Measurements from ENCODE around the gene DHRSX. TPM values are rescaled to one million over a fixed set of nuclear protein-coding genes. Genes with fewer than 3 reads are reported as not detected.

DHRSX gene
- total and polyA plus RNA-seq, 2 donors (not counting 1 experiment from before 2014, with no cell fraction given) = 18.8 to 39.0 TPM

DNA sequence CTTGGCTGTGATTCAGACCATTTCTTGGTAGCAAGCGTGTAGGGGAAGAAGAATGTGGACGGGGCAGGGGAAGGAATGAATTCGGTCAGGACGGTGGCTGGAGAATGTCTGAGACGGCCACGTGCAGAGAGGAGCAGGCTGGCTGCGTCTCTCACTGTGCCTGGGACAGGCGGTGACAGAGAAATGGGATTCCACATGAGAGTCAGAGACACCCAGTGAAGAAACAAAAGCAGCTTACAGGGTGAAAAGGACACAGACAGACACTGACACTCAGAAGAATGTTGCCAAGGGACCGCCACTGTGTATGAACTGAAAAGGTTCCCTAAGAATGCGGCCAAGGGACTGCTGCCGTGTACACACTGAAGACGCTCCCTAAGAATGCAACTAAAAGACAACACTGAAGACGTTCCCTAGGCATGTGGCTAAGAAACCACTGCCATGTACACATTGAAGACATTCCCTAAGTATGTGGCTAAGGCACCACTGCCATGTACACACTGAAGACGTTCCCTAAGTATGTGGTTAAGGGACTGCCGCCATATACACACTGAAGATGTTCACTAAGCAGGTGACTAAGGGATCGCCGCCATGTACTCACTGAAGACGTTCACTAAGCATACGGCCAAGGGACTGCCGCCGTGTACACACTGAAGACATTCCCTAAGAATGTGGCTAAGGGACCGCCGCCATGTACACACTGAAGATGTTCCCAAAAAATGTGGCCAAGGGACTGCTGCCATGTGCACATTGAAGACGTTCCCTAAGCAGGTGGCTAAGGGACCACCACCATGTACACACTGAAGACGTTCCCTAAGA is 49.1 kb downstream of the DHRSX start:
- Histone ChIP-seq H3K79me2 (ENCODE audit: control insufficient read depth, insufficient read depth, low read length) (peaks cover 40% of the 10 kb centered on the region), H3K27me3 (replicated peaks in 1 of 4; ENCODE audit: control extremely low read depth in 1 of 4, control insufficient read depth in 3 of 4, insufficient read depth in 4 of 4, low read length in 3 of 4) (no peaks in the 10 kb centered on the region), H2AFZ (ENCODE audit: insufficient read depth, low read depth, low read length, poor library complexity, severe bottlenecking) (no peak overlapping the region), H4K20me1 (ENCODE audit: control insufficient read depth, insufficient read depth, low read length, poor library complexity, severe bottlenecking) (peaks cover 18% of the 10 kb centered on the region), H3K4me3 (ENCODE audit: control extremely low read depth in 1 of 5, extremely low read depth in 1 of 5, insufficient read depth in 1 of 5, low read depth in 2 of 5, low read length in 4 of 5) (no peak overlapping the region), H3K9me3 (ENCODE audit: control extremely low read depth in 1 of 3, control insufficient read depth in 2 of 3, insufficient read depth in 1 of 3, low read length in 2 of 3) (peaks cover 0 to 10% (median 3%) of the 10 kb centered on the region in 3 donors), H3K4me1 (ENCODE audit: control insufficient read depth in 2 of 2, insufficient read depth in 2 of 2, low read length in 2 of 2) (peaks cover 0 to 13% of the 10 kb centered on the region in 2 donors), H3K4me2 (replicated peaks; ENCODE audit: low read depth, low read length, poor library complexity, severe bottlenecking) (no peak overlapping the region), H3K27ac (ENCODE audit: low read length in 2 of 2) (no peak overlapping the region), H3K9ac (ENCODE audit: low read length) (no peak overlapping the region), H3K36me3 (replicated peaks in 1 of 2; ENCODE audit: control extremely low read depth in 1 of 2, control insufficient read depth in 1 of 2, extremely low read depth in 1 of 2, insufficient read depth in 2 of 2, low read length in 1 of 2) (peaks cover 0 to 11% of the 10 kb centered on the region in 2 experiments)
- H3K27ac Mint-ChIP-seq = no peak overlapping the region
- CTCF ChIA-PET = no interaction called here
- no peak for ATAC-seq (ENCODE audit: low read depth)
- POLR2A ChIA-PET = no interaction called here
- no peaks in the 10 kb centered on the region for H3K27me3 Mint-ChIP-seq
- DNase-seq = no peak
- no peaks in the 10 kb centered on the region for H3K9me3 Mint-ChIP-seq (ENCODE audit: insufficient read depth)
- H3K4me3 Mint-ChIP-seq = no peak overlapping the region
- TF ChIP-seq, protein P1, sequence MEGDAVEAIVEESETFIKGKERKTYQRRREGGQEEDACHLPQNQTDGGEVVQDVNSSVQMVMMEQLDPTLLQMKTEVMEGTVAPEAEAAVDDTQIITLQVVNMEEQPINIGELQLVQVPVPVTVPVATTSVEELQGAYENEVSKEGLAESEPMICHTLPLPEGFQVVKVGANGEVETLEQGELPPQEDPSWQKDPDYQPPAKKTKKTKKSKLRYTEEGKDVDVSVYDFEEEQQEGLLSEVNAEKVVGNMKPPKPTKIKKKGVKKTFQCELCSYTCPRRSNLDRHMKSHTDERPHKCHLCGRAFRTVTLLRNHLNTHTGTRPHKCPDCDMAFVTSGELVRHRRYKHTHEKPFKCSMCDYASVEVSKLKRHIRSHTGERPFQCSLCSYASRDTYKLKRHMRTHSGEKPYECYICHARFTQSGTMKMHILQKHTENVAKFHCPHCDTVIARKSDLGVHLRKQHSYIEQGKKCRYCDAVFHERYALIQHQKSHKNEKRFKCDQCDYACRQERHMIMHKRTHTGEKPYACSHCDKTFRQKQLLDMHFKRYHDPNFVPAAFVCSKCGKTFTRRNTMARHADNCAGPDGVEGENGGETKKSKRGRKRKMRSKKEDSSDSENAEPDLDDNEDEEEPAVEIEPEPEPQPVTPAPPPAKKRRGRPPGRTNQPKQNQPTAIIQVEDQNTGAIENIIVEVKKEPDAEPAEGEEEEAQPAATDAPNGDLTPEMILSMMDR (IDR thresholded peaks at IDR 0.05) = no peak
- no peak for TF ChIP-seq EZH2 (IDR thresholded peaks at IDR 0.05; ENCODE audit: borderline replicate concordance, insufficient read depth, low read depth, low read length, poor library complexity, severe bottlenecking)
- peaks cover 10% of the 10 kb centered on the region for H3K4me1 Mint-ChIP-seq
- WGBS (ENCODE audit: insufficient coverage) = 97% methylated on average over 25 of the region's 25 CpGs
- intact Hi-C loops (cut with micrococcal nuclease) = no loop called here

DNA sequence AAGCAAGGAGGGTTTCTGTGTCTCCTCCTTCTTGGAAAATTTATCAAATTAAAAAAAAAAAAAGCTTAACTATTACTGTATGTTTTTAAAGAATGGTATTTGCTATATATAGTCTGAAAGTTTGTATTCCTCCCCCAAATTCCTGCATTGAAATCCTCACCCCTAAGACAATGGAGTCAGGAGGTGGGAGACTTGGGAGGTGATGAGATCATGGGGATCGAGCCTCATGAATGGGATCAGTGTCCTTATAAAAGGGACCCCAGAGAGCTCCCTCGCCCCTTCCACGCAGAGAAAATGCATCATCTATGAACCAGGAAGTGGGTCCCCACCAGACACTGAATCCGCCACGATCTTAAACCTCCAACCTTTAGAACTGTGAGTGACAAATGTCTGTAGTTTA is 50.1 kb downstream of the DHRSX start:
- DNase-seq (no peak), ATAC-seq (ENCODE audit: low read depth) (no peak)
- ChIA-PET CTCF (no interaction called here), POLR2A (no interaction called here)
- WGBS (ENCODE audit: insufficient coverage) = 100% methylated on average over 3 of the region's 5 CpGs
- intact Hi-C loops (cut with micrococcal nuclease) = no loop called here
- Histone ChIP-seq H3K4me1 (ENCODE audit: control insufficient read depth in 2 of 2, insufficient read depth in 2 of 2, low read length in 2 of 2) (peaks cover 0 to 13% of the 10 kb centered on the region in 2 donors), H3K79me2 (ENCODE audit: control insufficient read depth, insufficient read depth, low read length) (peaks cover 46% of the 10 kb centered on the region), H3K27me3 (replicated peaks in 1 of 4; ENCODE audit: control extremely low read depth in 1 of 4, control insufficient read depth in 3 of 4, insufficient read depth in 4 of 4, low read length in 3 of 4) (no peaks in the 10 kb centered on the region), H3K4me2 (replicated peaks; ENCODE audit: low read depth, low read length, poor library complexity, severe bottlenecking) (no peak overlapping the region), H3K4me3 (ENCODE audit: control extremely low read depth in 1 of 5, extremely low read depth in 1 of 5, insufficient read depth in 1 of 5, low read depth in 2 of 5, low read length in 4 of 5) (no peak overlapping the region), H3K36me3 (replicated peaks in 1 of 2; ENCODE audit: control extremely low read depth in 1 of 2, control insufficient read depth in 1 of 2, extremely low read depth in 1 of 2, insufficient read depth in 2 of 2, low read length in 1 of 2) (peaks cover 0 to 11% of the 10 kb centered on the region in 2 experiments), H3K9me3 (ENCODE audit: control extremely low read depth in 1 of 3, control insufficient read depth in 2 of 3, insufficient read depth in 1 of 3, low read length in 2 of 3) (peaks cover 0 to 17% (median 3%) of the 10 kb centered on the region in 3 donors), H3K9ac (ENCODE audit: low read length) (no peak overlapping the region), H3K27ac (ENCODE audit: low read length in 2 of 2) (no peak overlapping the region), H2AFZ (ENCODE audit: insufficient read depth, low read depth, low read length, poor library complexity, severe bottlenecking) (no peak overlapping the region), H4K20me1 (ENCODE audit: control insufficient read depth, insufficient read depth, low read length, poor library complexity, severe bottlenecking) (peaks cover 21% of the 10 kb centered on the region)
- Mint-ChIP-seq H3K4me3 (no peak overlapping the region), H3K27ac (no peak overlapping the region), H3K27me3 (no peaks in the 10 kb centered on the region), H3K9me3 (ENCODE audit: insufficient read depth) (no peaks in the 10 kb centered on the region), H3K4me1 (peaks cover 7% of the 10 kb centered on the region)
- TF ChIP-seq, protein P1 (IDR thresholded peaks at IDR 0.05) = no peak
- TF ChIP-seq EZH2 (IDR thresholded peaks at IDR 0.05; ENCODE audit: borderline replicate concordance, insufficient read depth, low read depth, low read length, poor library complexity, severe bottlenecking) = no peak
